Heart right ventricle (tissue), 16 donors: ENCODE measurements around the gene NMUR2. TPM values are rescaled to one million over a fixed set of nuclear protein-coding genes. Genes with fewer than 3 reads are reported as not detected.

Source experiments
- ATAC-seq, 8 donors: fragments of 200-7000 bp; cut with Tn5 transposase; one replicate each; pipeline ENCODE4 v1.9.1; 2020; ENCODE audit warnings: mild to moderate bottlenecking in 8 of 8, moderate library complexity in 8 of 8, moderate number of reproducible peaks in 1 of 8
- DNase-seq, 2 donors: peaks; one replicate each; pipeline ENCODE4 v3.0.0-alpha.2; 2020
- H3K27ac ChIP-seq, 10 donors: fragments of 200-600 bp; sonication (generic) in 2 of 10; one replicate each; pipeline versions ENCODE4 v1.5.0 to v1.8.0; 2020 to 2022; ENCODE audit warnings: mild to moderate bottlenecking in 3 of 10
- H3K27me3 ChIP-seq, 7 donors: fragments of 200-600 bp; one replicate each; pipeline ENCODE4 v1.8.0; 2021 to 2022; ENCODE audit warnings: mild to moderate bottlenecking in 2 of 7
- H3K36me3 ChIP-seq, 9 donors: fragments of 200-600 bp; sonication (generic) in 1 of 9; one replicate each; pipeline versions ENCODE4 v1.5.0 to v1.8.0; 2020 to 2022; ENCODE audit warnings: mild to moderate bottlenecking in 2 of 9
- H3K4me1 ChIP-seq, 9 donors: fragments of 200-600 bp; sonication (generic) in 1 of 9; one replicate each; pipeline versions ENCODE4 v1.5.0 to v1.8.0; 2020 to 2022; ENCODE audit warnings: mild to moderate bottlenecking in 4 of 9
- H3K4me3 ChIP-seq, 10 donors: fragments of 200-600 bp; sonication (generic) in 2 of 10; one replicate each; pipeline versions ENCODE4 v1.5.0 to v1.8.0; 2020 to 2022; ENCODE audit warnings: mild to moderate bottlenecking in 7 of 10, moderate library complexity in 2 of 10
- H3K9me3 ChIP-seq, 11 donors: fragments of 200-600 bp in 10 of 11; sonication (generic) in 2 of 11; one replicate each; pipeline versions ENCODE4 v1.5.0 to v1.8.0; 2013 to 2022; ENCODE audit warnings: mild to moderate bottlenecking in 2 of 11, control low read depth in 1 of 11, moderate library complexity in 1 of 11
- CTCF ChIP-seq, 9 donors: fragments of 200-600 bp; sonication (generic) in 2 of 9; IDR thresholded peaks; one replicate each; pipeline versions ENCODE4 v1.5.0 to v1.8.0; 2021 to 2022; ENCODE audit warnings: antibody characterized with exemption in 9 of 9, mild to moderate bottlenecking in 5 of 9, moderate library complexity in 1 of 9
- WGBS, 2 donors: extraction: QIAGEN DNeasy Blood & Tissue Kit; methylation state at CpG; one replicate each; pipeline ENCODE4 v1.1.7; 2013; ENCODE audit warnings: inconsistent platforms in 1 of 2; 5-methylcytosine and 5-hydroxymethylcytosine counted together
- intact Hi-C, 10 donors: fragments of 100-400 bp; cut with DNase I; formaldehyde crosslinking; loops; one replicate each; pipeline versions ENCODE4 v1.11.1 to v1.14.2; 2022
- polyA plus RNA-seq, 2 donors: library from polyadenylated mRNA; stranded (reverse); fragments of 200-250 nt; gene quantifications; one replicate each; pipeline ENCODE4 v1.2.3, GENCODE V29; 2013
- total RNA-seq, 10 donors: library from RNA; stranded (reverse); fragmentation: NEBNext Ultra II Directional in 3 of 10; extraction: Animal tissue kit (Norgen Biotek cat#: 25700) in 3 of 10; gene quantifications; one replicate each; pipeline versions ENCODE4 v1.2.1 to v1.2.4, GENCODE V29; 2021 to 2023
- donor health status: Arrhythmogenic right ventricular cardiomyopathy.
- donor health status: ischemic (EF 13 %, LVEDD 7.1; RV severe dilation, severe dysfunction).
- donor health status: healthy with polysubstance abuse.
- donor health status: DM: no; HTN: yes; CAD: no.
- donor health status: DM: no; HTN: no; CAD: no.
- donor health status: ischemic (EF 25% LVEDD 6.9; RV normal size, moderate dysfunction).
- donor health status: ischemic (EF 25% LVEDD 5.7; RV mildly dilated, moderate dysfunction).
- donor health status: healthy.
- donor health status: DM: yes; HTN: yes; CAD: no.
- donor health status: Ischemic cardiomyopathy.
- donor health status: ischemic (EF 35%, LVEDD 5.7; RV mildly dilated, moderate dysfunction).
- donor health status: nonischemic (EF 11% LVEDD 7.7; RV severe dilation, severe dysfunction).
- donor health status: DM: yes; HTN: yes; CAD: no.
- donor health status: PGD.
- donor health status: ischemic (EF 29% LVEDD 5.4; RV normal size, mild dysfunction).
- donor health status: nonischemic (EF 23%, LVEDD 6.1; RV moderate dilation, normal function).

NMUR2 gene
- total and polyA plus RNA-seq, 12 donors = 0.15 TPM; not detected in 11

DNA sequence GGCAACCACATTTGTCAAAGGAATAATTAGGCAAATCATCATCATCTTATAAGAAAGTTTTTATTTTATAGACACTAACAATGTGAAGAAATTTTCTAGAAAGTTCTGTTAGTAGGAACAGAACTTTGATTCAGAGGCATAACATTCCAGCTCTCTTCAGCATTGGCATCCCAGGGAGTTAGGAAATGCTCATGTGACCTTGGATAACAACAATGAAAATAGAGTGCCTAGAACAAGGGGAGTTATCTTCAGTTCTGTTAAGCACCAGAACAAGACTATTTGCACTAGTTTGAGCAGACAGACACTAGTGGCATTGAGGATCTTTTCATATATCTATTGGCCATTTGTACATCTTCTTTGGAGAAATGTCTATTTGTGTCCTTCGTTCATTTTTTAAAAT is 7.0 kb upstream of the NMUR2 start:
- WGBS, 2 donors = 81 to 87% methylated on average over 1 of the region's 1 CpG
- Histone ChIP-seq H3K36me3 (no peaks in the 10 kb centered on the region), H3K27ac (no peak overlapping the region), H3K27me3 (no peaks in the 10 kb centered on the region), H3K4me3 (no peak overlapping the region), H3K4me1 (peaks cover 0 to 10% (median 0%) of the 10 kb centered on the region in 9 donors), H3K9me3 (peaks cover 0 to 26% (median 3%) of the 10 kb centered on the region in 11 donors)
- TF ChIP-seq CTCF (IDR thresholded peaks at IDR 0.05) = no peak
- DNase-seq = no peak
- ATAC-seq = peak in 2 of 8 donors; percentile 57 to 75
- intact Hi-C loops = no loop called here

DNA sequence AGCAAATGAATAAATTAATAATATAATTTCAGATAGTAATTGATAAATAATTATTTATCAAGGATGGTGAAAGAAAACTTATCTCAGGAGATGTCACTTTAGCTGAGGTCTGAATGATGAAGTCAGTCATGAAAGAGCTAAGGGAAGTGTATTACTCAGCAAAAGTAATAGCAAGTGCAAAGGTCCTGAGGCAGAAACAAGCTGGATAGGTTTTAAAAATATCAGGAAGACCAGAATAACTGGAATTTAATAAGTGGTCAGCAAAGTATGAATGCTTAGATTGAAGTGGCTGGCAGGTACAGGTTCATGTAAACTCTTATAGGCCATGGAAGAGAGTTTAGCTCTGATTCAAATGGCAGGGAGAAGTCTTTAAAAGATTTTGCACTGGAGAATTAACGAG is 1.0 kb upstream of the NMUR2 start:
- H3K4me1 ChIP-seq = no peaks in the 10 kb centered on the region
- ATAC-seq (no peak), DNase-seq (no peak)
- no peaks in the 10 kb centered on the region for H3K36me3 ChIP-seq
- H3K27ac ChIP-seq = no peak overlapping the region
- intact Hi-C loops = no loop called here
- peaks cover 0 to 10% (median 0%) of the 10 kb centered on the region in 11 donors for H3K9me3 ChIP-seq
- WGBS, 2 donors = 72 to 86% methylated on average over 1 of the region's 1 CpG
- H3K27me3 ChIP-seq = no peaks in the 10 kb centered on the region
- TF ChIP-seq CTCF (IDR thresholded peaks at IDR 0.05) = no peak
- H3K4me3 ChIP-seq = no peak overlapping the region

- no peaks in the 10 kb centered on the region for H3K27me3 ChIP-seq
- peaks cover 0 to 10% (median 0%) of the 10 kb centered on the region in 11 donors for H3K9me3 ChIP-seq
- WGBS, 2 donors = 95 to 97% methylated on average over 23 of the region's 23 CpGs
- no peak for DNase-seq
- intact Hi-C loops = no loop called here
- no peak for ATAC-seq
- TF ChIP-seq CTCF (IDR thresholded peaks at IDR 0.05) = no peak
- no peaks in the 10 kb centered on the region for H3K4me1 ChIP-seq
- no peak overlapping the region for H3K27ac ChIP-seq
- no peak overlapping the region for H3K4me3 ChIP-seq
- no peaks in the 10 kb centered on the region for H3K36me3 ChIP-seq
Observed at GRCh38 chr5:152404494-152404893, 585 bp downstream of the NMUR2 start.

DNA sequence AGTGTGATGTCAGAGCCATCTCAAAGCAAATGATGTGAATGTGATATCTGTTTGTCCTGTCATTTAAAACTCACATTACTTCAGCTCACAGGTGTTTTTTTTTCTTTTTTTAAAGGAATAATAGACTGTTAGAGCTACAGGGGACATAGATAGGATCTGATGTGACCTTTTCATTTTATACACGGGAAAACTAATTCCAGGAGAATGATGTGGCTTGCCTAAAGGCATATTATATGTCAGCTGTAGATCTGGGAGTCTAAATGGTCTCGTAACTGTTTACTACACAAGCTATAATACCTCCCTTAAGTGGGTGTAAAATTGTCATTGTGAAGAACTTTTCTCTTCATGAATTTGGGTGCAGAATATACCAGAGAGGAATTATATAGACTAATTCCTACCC is 2.0 kb downstream of the NMUR2 start:
- Histone ChIP-seq H3K36me3 (no peaks in the 10 kb centered on the region), H3K27ac (no peak overlapping the region), H3K4me1 (no peaks in the 10 kb centered on the region), H3K27me3 (no peaks in the 10 kb centered on the region), H3K4me3 (no peak overlapping the region), H3K9me3 (no peaks in the 10 kb centered on the region)
- ATAC-seq = no peak
- no peak for DNase-seq
- WGBS, 2 donors = 61 to 77% methylated on average over 2 of the region's 2 CpGs
- intact Hi-C loops = no loop called here
- no peak for TF ChIP-seq CTCF (IDR thresholded peaks at IDR 0.05)
